Measurements from ENCODE around the gene RBFOX2.

DNA sequence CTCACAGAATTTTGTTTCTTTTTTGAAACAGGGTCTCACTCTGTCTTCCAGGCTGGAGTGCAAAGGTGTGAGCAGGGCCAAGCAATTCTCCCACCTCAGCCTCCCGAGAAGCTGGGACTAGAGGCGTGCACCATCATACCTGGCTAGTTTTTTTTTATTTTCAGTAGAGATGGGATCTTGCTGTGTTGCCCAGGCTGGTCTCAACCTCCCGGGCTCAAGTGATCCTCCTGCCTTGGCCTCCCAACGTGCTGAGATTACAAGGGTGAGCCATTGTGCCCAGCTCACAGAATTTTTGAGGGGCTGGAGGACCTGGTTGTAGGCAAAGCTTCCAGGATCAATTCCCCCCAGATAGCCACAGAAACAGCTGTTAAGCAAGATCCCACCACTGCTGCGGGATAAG, 47.1 kb upstream of the RBFOX2 start:
- TF ChIP-seq, protein P1, sequence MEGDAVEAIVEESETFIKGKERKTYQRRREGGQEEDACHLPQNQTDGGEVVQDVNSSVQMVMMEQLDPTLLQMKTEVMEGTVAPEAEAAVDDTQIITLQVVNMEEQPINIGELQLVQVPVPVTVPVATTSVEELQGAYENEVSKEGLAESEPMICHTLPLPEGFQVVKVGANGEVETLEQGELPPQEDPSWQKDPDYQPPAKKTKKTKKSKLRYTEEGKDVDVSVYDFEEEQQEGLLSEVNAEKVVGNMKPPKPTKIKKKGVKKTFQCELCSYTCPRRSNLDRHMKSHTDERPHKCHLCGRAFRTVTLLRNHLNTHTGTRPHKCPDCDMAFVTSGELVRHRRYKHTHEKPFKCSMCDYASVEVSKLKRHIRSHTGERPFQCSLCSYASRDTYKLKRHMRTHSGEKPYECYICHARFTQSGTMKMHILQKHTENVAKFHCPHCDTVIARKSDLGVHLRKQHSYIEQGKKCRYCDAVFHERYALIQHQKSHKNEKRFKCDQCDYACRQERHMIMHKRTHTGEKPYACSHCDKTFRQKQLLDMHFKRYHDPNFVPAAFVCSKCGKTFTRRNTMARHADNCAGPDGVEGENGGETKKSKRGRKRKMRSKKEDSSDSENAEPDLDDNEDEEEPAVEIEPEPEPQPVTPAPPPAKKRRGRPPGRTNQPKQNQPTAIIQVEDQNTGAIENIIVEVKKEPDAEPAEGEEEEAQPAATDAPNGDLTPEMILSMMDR (IDR thresholded peaks at IDR 0.05 in 8 of 11, conservative IDR thresholded peaks at IDR 0.05 in 3 of 11) = no peak
- no peak for TF ChIP-seq POLR2A (IDR thresholded peaks at IDR 0.05)
